Superior temporal gyrus (tissue), 1 donor: ENCODE measurements around the gene DEAF1.
A peak's percentile ranks its signal among the peaks of the same experiment; 100 is the strongest.
"Not testable (repeated sequence)": the region's sequence is repeated elsewhere in the genome, so short reads cannot be mapped to it uniquely, and the experiment has no call there.

ENCODE experiments used
- DNase-seq: peaks from one replicate; pipeline ENCODE4 v3.0.0-alpha.2; 2016; ENCODE audit errors: extremely low spot score

Gene DEAF1, protein sequence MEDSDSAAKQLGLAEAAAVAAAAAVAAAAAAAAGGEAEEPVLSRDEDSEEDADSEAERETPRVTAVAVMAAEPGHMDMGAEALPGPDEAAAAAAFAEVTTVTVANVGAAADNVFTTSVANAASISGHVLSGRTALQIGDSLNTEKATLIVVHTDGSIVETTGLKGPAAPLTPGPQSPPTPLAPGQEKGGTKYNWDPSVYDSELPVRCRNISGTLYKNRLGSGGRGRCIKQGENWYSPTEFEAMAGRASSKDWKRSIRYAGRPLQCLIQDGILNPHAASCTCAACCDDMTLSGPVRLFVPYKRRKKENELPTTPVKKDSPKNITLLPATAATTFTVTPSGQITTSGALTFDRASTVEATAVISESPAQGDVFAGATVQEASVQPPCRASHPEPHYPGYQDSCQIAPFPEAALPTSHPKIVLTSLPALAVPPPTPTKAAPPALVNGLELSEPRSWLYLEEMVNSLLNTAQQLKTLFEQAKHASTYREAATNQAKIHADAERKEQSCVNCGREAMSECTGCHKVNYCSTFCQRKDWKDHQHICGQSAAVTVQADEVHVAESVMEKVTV

GRCh38 chr11:694563-695287 lies at the start of gene DEAF1:
Gene DEAF1 (minus strand): TSS chr11:695222. CDS start chr11:695047, 175 bp downstream.
- peak; percentile 97 for DNase-seq

- DNase-seq, result no peak
Measured at GRCh38 chr11:742571-743201, 47.7 kb upstream of the DEAF1 start.

DNA sequence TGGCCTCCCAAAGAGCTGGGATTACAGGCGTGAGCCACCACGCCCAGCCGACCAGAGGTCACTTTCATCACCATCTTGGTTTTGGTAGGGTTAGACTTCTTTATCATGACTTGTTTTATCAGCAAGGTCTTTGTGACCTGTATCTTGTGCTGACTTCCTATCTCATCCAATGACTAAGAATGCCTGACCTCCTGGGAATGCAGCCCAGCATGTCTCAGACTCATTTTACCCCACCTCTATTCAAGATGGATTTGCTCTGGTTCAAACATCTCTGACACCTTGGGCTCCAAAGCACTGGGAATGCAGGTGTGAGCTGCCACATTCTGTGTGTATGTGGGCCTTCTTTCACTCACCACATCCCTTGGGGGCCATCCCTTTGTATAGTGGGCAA lies 47.1 kb upstream of the DEAF1 start:
- DNase-seq, result no peak

GRCh38 chr11:737899-738298 lies 42.9 kb upstream of the DEAF1 start:
- DNase-seq, result not testable (repeated sequence)

- DNase-seq, result peak; percentile 50
Measured at GRCh38 chr11:737366-737765, 42.3 kb upstream of the DEAF1 start.

DNA sequence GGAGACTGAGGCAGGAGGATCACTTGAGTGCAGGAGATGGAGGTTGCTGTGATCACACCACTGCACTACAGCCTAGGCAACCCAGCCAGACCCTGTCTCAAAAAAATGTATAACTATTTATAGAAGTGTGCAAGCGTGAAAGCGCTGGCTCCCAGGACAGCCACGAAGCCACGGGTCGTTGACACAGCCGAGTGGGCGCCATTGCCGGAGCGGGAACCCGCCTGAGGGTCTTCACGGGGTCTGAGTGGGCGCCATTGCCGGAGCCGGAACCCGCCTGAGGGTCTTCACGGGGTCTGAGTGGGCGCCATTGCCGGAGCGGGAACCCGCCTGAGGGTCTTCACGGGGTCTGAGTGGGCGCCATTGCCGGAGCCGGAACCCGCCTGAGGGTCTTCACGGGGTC lies 39.5 kb upstream of the DEAF1 start:
- DNase-seq, result not testable (repeated sequence)

- DNase-seq, result no peak
Measured at GRCh38 chr11:733072-733471, 38.0 kb upstream of the DEAF1 start.

DNA sequence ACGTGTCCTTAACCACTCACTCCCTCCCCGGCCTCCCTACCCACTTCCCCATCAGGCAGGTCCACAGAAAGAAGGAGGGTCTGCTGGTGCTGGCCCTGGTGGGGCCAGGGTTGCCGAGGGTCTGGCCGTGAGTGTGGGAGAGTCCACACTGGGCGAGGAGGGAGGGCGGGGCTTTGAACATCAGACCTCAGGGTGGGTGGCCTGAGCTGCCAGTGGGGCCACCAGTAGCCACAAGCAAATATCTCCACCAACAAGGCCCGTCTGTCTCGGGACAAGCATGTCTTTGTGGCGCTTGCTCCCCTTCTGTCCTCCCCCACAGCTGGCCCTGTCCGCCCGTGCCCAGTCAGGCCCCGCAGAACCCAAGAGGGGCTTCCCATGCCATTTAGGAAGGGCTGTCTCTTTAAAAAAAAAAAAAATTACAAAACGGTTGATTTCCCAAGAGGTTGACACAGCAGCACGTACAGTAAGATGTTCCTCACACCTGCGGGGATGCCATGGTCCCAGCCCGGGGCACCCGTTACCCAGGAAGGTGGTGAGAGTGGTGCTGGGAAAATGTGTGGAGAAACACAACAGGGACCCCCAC lies 34.6 kb upstream of the DEAF1 start:
- DNase-seq, result peak; percentile 92

- DNase-seq, result no peak
Measured at GRCh38 chr11:728901-729491, 34.0 kb upstream of the DEAF1 start.

- DNase-seq, result peak; percentile 82
Measured at GRCh38 chr11:727859-728748, 33.1 kb upstream of the DEAF1 start.

DNA sequence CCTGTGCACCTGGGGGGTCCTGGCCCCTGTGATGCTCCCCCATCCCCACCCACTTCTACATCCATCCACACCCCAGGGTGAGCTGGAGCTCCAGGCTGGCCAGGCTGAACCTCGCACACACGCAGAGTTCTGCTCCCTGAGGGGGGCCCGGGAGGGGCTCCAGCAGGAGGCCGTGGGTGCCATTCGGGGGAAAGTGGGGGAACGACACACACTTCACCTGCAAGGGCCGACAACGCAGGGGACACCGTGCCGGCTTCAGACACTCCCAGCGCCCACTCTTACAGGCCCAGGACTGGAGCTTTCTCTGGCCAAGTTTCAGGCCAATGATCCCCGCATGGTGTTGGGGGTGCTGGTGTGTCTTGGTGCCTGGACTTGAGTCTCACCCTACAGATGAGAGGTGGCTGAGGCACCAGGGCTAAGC lies 32.3 kb upstream of the DEAF1 start:
- DNase-seq, result no peak

DNA sequence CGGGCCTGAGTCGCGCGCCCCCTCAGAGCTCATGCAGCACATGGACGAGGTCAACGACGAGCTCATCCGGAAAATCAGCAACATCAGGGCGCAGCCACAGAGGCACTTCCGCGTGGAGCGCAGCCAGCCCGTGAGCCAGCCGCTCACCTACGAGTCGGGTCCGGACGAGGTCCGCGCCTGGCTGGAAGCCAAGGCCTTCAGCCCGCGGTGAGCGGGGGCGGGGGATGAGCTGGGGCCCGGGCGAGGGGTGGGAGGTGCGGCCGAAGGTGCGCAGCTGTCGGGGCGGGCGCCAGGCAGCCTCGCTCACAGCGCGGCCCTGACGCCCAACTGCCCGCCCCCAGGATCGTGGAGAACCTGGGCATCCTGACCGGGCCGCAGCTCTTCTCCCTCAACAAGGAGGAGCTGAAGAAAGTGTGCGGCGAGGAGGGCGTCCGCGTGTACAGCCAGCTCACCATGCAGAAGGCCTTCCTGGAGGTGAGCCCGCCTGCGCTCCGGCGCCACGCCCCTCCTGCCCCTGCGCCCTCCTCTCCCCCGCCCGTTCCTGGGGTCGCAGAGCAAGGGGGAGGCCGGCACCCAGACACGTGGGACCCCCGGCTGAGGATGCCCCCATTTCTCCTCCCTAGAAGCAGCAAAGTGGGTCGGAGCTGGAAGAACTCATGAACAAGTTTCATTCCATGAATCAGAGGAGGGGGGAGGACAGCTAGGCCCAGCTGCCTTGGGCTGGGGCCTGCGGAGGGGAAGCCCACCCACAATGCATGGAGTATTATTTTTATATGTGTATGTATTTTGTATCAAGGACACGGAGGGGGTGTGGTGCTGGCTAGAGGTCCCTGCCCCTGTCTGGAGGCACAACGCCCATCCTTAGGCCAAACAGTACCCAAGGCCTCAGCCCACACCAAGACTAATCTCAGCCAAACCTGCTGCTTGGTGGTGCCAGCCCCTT lies 31.5 kb upstream of the DEAF1 start:
- no peak for DNase-seq

GRCh38 chr11:725624-726202 lies 30.7 kb upstream of the DEAF1 start:
- no peak for DNase-seq

- no peak for DNase-seq
Measured at GRCh38 chr11:724778-725386, 29.9 kb upstream of the DEAF1 start.

DNA sequence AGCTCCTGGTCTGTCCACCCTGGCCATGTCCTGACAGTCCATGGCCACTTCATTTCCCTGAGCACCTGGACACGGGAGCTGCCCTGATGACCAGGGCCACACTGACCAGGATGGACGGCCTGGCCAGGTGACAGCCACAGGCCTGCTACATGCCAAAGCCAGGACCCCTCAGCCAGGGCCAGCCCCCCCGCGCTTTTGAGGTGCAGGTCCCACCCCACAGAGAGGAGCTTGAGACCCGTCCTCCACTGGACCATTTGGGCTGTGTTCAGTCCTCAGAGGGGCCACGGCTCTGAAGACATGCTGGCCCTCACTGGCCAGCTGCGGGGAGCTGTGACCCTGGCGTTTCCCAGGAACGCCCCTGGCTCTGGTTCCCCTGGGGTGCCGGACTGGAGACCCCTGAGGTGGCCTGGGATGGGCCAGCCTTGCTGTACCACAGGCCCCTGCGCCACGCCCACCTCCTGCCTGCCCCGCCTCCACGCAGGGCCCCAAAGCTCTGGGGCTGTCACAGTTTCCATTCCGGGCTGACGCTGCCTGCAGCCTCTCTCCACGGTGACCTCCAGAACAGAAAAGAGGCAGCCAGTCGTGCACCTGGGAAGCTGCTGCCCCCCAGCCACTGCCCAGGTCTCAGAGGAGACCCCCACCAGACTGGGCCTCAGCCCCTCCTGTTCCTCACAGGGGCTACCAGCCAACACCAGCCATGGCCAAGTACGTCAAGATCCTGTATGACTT lies 29.2 kb upstream of the DEAF1 start:
- no peak for DNase-seq

DNA sequence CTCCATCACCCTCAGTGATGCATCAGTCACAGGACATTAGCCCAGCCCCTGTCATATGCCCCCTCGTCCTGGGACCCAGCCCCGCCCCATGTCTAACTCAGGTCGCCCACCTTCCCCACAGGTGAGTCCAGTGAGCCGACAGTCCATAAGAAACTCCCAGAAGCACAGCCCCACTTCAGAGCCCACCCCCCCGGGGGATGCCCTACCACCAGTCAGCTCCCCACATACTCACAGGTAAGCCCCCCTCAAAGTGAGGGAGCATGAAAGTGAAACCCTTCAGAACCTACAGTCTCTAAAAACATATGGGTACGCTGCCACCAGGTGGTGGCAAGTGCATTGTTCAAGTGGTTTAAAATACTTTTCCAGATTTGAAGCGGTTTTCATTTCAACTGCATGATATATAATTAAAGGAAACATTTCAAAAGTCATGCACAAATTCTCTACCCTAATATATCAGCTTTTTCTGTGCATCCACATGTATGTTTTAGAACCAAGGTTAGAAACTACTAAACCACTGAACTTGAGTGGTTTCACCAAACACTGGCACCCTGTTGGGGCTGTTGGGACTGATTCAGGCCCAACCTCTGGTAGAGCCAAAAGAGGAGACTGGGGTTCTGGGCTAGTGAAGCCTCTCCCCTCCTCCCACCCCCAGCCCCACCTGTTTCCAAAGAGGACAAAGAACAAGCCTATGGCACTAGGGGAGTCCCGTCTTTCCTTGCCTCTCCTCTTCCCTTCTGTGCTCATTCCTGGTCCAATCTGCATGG lies 28.3 kb upstream of the DEAF1 start:
- peak; percentile 80 for DNase-seq

- no peak for DNase-seq
Measured at GRCh38 chr11:722346-722811, 27.4 kb upstream of the DEAF1 start.
